ENCODE data around the gene VPS52. TPM values are rescaled to one million over a fixed set of nuclear protein-coding genes. Genes with fewer than 3 reads are reported as not detected.
A peak's percentile ranks its signal among the peaks of the same experiment; 100 is the strongest.
"Not testable (repeated sequence)": the region's sequence is repeated elsewhere in the genome, so short reads cannot be mapped to it uniquely, and the experiment has no call there.

Gene VPS52
- total RNA-seq, 1 donor: 40.5 TPM

DNA sequence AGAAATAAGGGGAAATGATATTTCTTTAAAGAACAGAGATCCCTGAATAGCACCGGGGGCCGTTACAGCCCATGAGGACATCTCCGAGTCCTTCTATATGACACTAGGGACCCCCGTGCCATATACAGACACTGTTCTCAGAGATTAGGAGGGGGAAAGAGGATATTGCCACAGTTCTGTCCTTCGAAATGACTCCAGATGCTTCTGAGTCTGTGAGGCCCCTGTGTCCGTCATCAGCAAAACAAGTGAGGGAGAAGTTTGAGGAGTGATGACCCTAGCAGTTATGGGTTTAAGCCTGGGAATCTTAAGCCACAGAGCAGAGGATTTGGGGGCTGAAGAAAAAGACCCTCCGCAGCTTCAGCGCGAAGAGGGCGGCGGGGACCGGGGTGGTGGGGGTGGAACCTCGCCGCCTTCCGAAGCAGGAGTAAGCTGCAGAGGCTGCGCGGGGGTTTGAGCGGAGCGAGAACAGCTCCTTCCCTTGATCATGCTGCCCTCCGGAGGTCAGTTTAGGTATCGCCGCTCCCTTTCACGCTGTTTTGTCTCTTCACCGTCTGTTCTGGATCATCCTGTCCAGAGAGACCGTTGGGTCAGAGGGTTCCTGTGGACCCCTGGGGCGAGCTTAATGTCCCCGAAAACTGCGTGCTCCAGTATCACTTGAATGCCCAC, 23.6 kb downstream of the VPS52 start:
- TF ChIP-seq, protein P1, sequence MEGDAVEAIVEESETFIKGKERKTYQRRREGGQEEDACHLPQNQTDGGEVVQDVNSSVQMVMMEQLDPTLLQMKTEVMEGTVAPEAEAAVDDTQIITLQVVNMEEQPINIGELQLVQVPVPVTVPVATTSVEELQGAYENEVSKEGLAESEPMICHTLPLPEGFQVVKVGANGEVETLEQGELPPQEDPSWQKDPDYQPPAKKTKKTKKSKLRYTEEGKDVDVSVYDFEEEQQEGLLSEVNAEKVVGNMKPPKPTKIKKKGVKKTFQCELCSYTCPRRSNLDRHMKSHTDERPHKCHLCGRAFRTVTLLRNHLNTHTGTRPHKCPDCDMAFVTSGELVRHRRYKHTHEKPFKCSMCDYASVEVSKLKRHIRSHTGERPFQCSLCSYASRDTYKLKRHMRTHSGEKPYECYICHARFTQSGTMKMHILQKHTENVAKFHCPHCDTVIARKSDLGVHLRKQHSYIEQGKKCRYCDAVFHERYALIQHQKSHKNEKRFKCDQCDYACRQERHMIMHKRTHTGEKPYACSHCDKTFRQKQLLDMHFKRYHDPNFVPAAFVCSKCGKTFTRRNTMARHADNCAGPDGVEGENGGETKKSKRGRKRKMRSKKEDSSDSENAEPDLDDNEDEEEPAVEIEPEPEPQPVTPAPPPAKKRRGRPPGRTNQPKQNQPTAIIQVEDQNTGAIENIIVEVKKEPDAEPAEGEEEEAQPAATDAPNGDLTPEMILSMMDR (IDR thresholded peaks at IDR 0.05; ENCODE audit: insufficient read depth, low read length): peak; percentile 94
- DNase-seq (ENCODE audit: low read depth): peak; percentile 88
- peak overlapping the region; percentile 69 for H3K4me3 ChIP-seq (ENCODE audit: low read depth, low read length)

DNA sequence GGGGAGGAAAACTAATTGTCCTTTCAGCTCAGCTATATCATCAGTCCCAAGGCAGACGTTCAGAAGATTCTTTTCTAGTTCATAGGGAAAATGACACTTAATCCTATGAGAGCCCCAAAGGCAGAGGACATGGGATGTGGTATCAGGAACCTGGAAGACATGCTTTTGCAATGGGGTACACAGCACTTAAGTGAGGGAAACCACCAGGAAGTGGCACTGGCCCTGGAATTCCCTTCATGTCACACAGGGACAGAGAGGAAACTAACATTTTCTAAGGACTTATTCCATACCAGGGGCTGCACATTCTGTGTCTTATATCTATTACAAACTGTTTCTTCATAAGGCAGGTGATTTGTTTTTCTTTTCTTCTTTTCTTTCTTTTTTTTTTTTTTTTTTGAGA, 28.2 kb downstream of the VPS52 start:
- TF ChIP-seq, protein P1 (IDR thresholded peaks at IDR 0.05; ENCODE audit: insufficient read depth, low read length): no peak
- no peak overlapping the region for H3K4me3 ChIP-seq (ENCODE audit: low read depth, low read length)
- DNase-seq (ENCODE audit: low read depth): no peak

DNA sequence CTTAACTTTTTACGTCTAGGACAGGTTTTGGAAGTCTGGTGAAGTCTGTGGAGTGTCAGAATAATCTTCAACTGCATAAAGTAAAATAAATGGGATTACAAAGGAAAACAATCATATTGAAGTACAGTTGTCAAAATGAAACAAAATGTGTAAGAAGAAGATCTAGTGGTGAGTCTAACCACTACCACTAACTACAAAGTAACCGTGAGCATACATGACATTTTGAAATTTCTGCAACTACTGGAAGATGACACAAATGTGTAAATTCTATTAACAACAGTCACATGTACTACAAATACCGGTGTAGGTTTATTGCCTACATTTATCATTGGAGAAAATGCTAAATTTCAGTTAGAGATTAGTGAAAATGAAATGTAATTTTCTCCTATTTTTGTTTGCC, 29.7 kb downstream of the VPS52 start:
- TF ChIP-seq, protein P1 (IDR thresholded peaks at IDR 0.05; ENCODE audit: insufficient read depth, low read length): no peak
- no peak overlapping the region for H3K4me3 ChIP-seq (ENCODE audit: low read depth, low read length)
- no peak for DNase-seq (ENCODE audit: low read depth)

DNA sequence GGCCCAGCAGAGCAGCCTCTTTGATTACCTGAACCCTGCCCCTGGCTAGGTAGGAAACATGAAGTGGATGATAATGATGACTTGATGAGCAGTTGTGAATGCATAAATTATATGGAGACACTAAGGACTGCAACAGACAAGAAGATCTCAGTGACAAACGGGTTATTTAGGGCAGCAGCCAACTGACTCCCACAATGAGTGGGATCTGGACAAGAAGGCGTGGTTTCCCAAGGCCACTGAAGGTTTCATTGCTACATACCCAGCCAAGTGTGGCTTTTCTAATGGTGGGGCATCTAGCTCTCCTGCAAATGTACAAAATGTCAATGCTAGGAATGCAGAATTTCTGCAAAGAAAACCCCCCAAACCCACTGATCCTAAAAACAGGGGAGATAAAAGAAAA, 33.9 kb downstream of the VPS52 start:
- DNase-seq (ENCODE audit: low read depth): no peak
- no peak overlapping the region for H3K4me3 ChIP-seq (ENCODE audit: low read depth, low read length)
- TF ChIP-seq, protein P1 (IDR thresholded peaks at IDR 0.05; ENCODE audit: insufficient read depth, low read length): no peak

- TF ChIP-seq, protein P1 (IDR thresholded peaks at IDR 0.05; ENCODE audit: insufficient read depth, low read length): no peak
- no peak overlapping the region for H3K4me3 ChIP-seq (ENCODE audit: low read depth, low read length)
- DNase-seq (ENCODE audit: low read depth): no peak
These were observed 34.8 kb downstream of the VPS52 start for GRCh38 chr6:33236852-33237251.

- TF ChIP-seq, protein P1 (IDR thresholded peaks at IDR 0.05; ENCODE audit: insufficient read depth, low read length): no peak
- no peak for DNase-seq (ENCODE audit: low read depth)
- no peak overlapping the region for H3K4me3 ChIP-seq (ENCODE audit: low read depth, low read length)
These were observed 35.3 kb downstream of the VPS52 start for GRCh38 chr6:33236328-33236727.

DNA sequence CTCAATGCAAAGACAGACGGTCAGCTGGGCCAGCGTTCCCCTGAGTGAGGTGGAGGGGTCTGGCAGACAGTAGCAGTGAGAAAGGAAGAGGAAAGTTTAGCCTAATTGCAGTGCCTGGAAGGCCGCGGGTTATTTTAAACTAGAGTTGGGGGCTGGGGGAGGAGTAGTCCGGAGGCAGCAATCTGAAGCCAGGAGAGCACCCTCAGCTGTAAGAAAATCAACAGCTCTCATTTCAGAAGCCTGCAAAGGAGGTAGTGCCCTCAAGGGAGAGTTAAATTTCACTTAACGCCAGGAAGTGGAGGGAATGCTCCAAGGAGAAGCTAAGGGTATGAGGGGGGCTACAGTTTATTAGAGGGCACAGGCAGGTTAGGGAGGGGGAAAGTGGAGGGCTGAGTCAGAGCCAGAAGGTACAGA, 36.4 kb downstream of the VPS52 start:
- no peak for DNase-seq (ENCODE audit: low read depth)
- TF ChIP-seq, protein P1 (IDR thresholded peaks at IDR 0.05; ENCODE audit: insufficient read depth, low read length): no peak
- H3K4me3 ChIP-seq (ENCODE audit: low read depth, low read length): no peak overlapping the region

DNA sequence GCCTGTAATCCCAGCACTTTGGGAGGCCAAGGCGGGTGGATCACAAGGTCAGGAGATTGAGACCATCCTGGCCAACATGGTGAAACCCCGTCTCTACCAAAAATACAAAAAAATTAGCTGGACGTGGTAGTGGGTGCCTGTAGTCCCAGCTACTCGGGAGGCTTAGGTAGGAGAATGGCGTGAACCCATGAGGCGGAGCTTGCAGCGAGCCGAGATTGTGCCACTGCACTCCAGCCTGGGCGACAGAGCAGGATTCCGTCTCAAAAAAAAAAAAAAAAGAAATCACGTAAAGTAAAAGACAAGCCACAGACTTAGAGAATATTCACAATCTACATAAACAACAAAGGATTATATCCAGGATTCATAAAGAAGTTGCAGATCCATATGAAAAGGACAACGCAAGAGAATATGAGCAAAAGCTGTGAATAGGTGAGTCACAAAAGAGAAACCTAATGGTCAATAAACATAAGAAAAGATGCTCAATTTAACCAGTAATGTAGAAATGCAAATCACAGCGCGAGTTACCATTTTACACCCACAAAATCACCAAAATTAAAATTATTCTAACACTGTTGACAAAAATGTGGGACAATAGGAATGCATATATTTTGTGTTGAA, 45.1 kb downstream of the VPS52 start:
- not testable (repeated sequence) for H3K4me3 ChIP-seq (ENCODE audit: low read depth, low read length); DNase-seq (ENCODE audit: low read depth)
